ENCODE measurements around the gene L3MBTL4.

L3MBTL4 gene

DNA sequence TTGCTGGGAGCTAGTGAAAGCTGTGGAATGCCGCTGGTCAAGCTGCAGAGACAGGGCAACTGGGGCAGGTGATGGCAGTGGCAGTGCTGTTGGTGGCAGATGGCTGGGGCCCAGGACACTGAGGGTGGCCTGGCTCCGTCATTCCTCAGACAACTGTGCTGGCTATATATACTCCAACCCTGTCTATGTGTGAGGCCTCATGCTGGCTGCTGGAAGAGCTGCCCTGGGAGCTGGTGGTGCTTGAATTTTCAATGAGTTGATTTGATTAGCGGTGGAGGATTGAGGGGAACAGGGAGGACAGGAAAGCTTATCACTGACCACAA, 452.9 kb downstream of the L3MBTL4 start:
- no peak for DNase-seq (ENCODE audit: low spot score)

DNA sequence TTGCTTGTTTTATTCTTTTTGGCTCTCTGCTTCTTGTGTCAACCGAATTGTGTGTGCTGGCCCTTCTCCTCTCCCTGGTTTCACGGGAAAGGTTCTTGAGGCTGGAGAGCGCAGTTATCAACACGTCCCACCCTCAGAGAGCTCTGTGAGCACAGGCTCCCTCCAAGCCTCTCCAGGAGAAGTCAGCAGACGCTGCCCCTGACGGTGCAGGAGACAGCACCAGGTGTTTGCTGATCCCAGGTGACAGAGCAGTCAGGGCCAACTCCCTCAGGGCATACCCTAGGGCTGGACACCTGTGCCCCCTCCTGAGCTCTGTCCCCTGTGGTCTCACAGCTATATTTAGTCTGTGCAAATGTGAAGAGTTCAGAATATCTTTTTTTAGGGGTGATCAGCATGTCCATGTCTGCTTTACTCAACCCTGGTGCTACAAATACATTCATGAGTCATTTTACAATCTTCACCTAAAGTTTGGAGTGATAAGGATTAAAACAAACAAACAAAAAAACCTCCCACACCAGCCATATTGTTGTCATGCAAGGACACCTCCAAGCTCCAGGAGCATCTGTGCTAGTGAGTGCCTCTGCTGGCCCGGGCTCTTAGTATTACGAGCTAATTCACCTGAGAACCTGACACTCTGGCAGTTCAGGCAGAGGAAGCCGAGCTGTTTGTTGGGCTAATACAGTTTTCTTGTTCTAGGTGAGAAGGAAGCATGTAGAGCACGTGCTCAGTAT, 453.4 kb downstream of the L3MBTL4 start:
- DNase-seq (ENCODE audit: low spot score), result no peak

DNA sequence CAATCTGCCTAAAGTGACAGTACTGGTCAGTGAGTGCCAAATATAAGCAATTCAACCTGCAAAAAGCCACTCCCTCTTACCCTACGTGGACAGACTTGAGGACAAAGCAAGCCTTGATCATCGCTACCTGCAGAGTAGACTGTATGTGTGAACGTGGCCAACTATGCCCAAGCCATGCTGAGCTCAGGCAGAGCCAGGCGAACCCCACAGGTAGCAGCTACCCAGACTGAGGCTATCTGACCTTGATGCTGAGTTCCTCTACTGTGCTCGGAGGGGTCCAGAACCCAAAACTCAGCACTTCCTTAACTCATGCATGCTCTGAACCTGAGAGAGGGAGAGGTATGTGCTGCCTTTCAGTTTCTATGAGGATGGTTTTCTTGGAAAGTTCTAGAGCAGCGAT, 455.9 kb downstream of the L3MBTL4 start:
- DNase-seq (ENCODE audit: low spot score), result no peak

DNA sequence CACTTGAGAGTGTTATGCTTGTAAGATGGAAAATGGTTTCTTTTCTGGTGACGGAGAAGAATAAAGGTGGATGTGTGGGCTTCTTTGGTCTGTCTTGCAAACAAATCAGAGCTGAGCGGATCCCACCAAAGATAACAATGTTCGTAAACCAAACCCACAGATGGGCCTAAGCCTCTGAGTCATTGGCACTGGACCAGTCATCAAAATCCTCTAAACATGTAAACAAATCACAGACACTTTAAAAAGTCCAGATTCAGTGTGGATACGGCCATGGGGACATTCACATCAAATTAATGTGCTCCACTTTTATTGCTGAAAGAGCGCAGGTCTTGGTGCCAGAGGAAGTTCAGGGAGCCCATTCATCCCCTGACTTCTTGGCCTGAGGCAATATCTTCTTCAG, 458.9 kb downstream of the L3MBTL4 start:
- no peak for DNase-seq (ENCODE audit: low spot score)

DNA sequence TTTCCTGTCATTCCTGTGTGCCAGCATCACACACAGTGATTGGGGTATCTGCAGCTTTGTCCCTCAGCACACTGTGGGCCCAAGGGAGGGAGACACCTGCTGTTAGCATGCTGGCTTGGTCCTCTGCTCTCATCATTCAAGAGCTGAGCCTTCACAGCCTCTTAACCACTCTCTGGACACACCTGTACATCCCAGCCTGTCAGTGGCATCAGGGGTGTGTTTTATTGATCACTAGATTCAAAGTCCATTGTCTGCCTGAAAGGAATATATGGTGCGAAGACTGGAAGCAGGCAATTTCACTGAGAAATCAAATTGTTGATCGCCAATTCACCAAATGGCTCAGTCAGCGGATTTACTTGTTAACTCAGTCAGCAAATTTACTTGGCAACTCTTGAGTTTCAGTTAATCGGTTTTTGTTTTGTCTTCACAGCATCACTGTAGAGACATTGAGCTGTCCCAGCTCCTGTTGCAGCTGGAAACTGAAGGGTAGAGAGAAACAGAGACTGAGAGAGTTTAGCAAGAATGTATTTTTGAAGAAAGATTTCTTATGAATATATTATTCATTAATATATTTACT, 463.1 kb downstream of the L3MBTL4 start:
- DNase-seq (ENCODE audit: low spot score), result no peak

- no peak for DNase-seq (ENCODE audit: low spot score)
Observed at GRCh38 chr18:5948781-5949180, 465.9 kb downstream of the L3MBTL4 start.

- DNase-seq (ENCODE audit: low spot score), result no peak
Observed at GRCh38 chr18:5948237-5948636, 466.5 kb downstream of the L3MBTL4 start.

- no peak for DNase-seq (ENCODE audit: low spot score)
Observed at GRCh38 chr18:5944448-5944847, 470.3 kb downstream of the L3MBTL4 start.

DNA sequence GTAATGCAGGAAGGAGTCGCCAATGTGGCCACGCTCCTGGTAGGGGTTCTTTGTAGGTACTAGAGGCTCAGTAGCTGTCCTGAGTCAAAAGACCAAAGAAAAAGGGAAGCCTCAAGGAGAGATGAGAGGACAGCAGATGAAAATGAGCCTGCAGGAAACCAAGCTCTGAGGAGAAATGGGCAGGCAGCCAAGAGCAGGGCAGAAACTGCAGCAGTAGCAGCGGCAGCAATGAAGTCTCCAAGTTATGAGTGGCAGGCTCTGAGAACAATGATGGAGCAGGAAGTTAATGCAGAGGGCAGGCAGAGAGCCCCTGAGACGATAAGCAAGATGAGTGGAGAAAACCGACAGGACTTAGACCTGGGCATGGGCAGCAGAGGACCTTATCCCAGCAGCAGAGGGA, 471.2 kb downstream of the L3MBTL4 start:
- no peak for DNase-seq (ENCODE audit: low spot score)

- DNase-seq (ENCODE audit: low spot score), result no peak
Observed at GRCh38 chr18:5942591-5942990, 472.1 kb downstream of the L3MBTL4 start.

DNA sequence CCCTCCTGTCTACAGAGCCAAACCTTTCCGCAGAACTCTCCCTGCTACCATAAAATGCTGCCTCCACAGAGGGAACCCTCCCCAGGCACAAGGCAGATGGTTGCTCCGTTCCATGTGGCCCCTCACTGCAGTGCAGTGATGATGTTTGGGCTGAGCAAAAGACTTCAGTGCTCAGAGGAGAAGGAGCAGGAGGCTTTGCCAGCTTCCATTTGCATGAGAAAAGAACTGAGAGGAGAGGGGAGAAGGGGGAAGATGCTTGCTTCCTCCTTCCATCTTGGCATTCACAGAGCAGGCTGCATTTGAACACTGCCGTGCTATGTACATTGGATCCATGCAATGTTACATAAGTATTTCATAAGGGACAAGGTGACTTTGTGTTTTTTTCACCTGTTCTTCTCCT, 472.8 kb downstream of the L3MBTL4 start:
- DNase-seq (ENCODE audit: low spot score), result no peak

GRCh38 chr18:5939801-5940667, 474.7 kb downstream of the L3MBTL4 start:
- DNase-seq (ENCODE audit: low spot score), result no peak

- no peak for DNase-seq (ENCODE audit: low spot score)
Observed at GRCh38 chr18:5937795-5938194, 476.9 kb downstream of the L3MBTL4 start.

GRCh38 chr18:5937121-5937520, 477.6 kb downstream of the L3MBTL4 start:
- no peak for DNase-seq (ENCODE audit: low spot score)

- DNase-seq (ENCODE audit: low spot score), result no peak
Observed at GRCh38 chr18:5930789-5931188, 483.9 kb downstream of the L3MBTL4 start.

DNA sequence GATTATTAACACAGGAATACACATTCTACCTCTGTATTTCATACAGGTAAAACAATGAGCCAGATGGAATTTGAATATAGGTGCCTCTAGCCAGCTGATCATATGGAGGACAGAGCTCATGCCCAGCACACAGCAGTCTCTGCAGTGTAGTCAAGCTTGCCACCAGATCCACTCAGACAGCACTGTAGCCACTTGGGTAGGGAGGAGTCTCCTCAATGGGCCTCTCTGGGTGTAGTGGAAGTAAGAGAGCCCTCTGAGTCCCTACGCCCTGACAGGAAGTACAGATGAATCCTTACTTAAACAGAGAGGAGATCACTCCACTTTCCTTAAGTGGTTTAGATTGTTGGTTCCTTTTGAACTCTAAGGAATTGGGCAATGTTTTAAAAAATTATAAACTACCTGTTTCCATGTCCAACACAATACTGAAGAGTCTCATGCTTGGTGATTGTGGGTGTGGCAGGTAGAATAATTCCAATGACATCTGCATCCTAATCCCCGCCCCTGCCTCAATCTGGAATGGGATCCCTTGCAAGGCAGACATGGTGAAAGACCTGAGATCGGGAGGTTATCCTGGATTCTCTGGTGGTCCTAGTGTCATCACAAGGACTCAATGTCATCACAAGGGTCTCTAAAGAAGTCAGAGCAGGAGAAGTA, 496.4 kb downstream of the L3MBTL4 start:
- no peak for DNase-seq (ENCODE audit: low spot score)

DNA sequence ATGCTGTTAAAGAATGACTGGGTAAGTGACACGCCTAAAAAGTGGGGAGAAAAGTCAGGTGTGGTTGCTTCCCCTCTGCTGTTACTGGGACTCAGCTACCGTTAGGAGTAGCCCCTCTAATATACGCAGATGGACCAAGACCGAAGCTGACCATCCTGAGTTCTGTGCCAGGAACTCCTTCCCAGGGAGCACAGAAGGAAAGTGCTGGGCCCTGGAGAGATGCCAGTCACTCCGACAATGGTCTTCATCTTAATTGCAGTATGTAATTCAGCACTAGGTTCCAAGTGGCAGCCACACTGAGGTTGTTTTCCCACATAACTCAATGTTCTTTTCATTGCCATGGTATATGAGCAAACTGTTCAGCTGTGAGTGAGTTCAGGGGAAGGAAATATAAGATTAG, 499.8 kb downstream of the L3MBTL4 start:
- no peak for DNase-seq (ENCODE audit: low spot score)

DNA sequence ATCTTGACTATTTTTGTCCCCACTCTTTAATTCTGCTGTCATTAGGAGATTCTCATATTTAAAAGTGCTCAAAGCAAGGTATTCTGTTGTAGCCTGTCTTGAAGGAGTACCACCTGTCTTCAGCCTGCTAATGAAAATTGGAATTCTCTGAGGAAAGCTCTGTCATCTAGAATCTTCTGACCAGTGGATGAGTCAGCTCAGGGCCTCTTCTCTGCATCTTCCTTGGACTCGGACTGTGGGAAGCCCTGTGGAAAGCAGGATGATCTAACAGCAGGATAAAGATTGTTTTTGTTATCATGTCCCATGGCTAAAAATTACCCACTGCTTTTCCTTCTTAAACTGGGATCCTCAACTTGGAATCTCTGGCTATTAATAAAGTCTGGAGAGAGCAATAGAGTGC, 500.7 kb downstream of the L3MBTL4 start:
- DNase-seq (ENCODE audit: low spot score), result no peak

DNA sequence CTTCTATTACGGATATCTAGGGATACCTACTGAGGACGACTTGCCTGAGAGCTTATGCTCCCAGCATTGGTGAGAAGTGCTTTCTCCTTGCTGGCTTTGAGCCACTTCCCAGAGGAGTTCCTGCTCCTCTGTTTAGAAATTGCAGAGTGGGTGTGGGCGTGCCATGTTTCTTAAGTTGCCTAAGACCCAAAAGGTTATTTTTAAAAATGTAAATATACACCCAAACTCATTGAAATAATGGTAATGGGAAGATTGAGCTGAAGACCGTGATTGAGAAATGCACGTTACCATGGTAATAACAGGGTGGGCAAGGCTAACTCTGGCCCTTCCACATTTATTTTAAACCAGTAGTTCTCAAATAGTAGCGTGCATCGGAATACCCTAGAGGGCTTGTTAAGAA, 502.1 kb downstream of the L3MBTL4 start:
- no peak for DNase-seq (ENCODE audit: low spot score)

DNA sequence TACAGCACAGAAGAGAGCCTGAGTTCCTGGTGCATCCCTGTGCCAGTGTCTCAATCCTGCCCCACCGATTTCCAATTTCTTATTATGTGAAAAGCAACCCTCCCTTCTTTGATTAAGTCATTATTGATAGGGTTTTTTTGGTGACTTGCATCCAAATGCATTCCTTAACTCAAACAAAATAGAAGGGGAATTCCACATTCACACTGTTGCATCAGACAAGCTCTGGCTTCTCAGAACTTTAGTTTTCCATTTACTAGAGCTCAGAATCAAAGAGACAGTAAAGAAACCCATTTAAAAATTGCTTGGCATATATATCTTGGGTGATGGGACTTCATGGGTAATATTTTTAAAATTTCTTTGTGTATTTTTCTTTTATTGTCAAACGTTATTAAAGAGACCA, 505.6 kb downstream of the L3MBTL4 start:
- no peak for DNase-seq (ENCODE audit: low spot score)
